Right lobe of liver (tissue), 6 donors: Measurements from ENCODE around the gene KMT2E. TPM values are rescaled to one million over a fixed set of nuclear protein-coding genes. Genes with fewer than 3 reads are reported as not detected.

ENCODE experiments used
- ATAC-seq, 4 donors: fragments of 200-7000 bp; cut with Tn5 transposase; one replicate each; pipeline ENCODE4 v1.9.1; 2020; ENCODE audit warnings: mild to moderate bottlenecking in 4 of 4, moderate library complexity in 4 of 4
- DNase-seq, 3 donors: peaks; one replicate each; pipeline ENCODE4 v3.0.0-alpha.2; 2020
- H3K27ac ChIP-seq, 3 donors: fragments of 200-600 bp; one replicate each; pipeline ENCODE4 v1.8.0; 2022
- H3K27me3 ChIP-seq, 2 donors: fragments of 200-600 bp; one replicate each; pipeline ENCODE4 v1.8.0; 2022
- H3K36me3 ChIP-seq, 4 donors: fragments of 200-600 bp; sonication (generic) in 1 of 4; one replicate each; pipeline versions ENCODE4 v1.5.1 to v1.8.0; 2017 to 2022; ENCODE audit warnings: control low read depth in 1 of 4
- H3K4me1 ChIP-seq, 4 donors: fragments of 200-600 bp; sonication (generic) in 1 of 4; one replicate each; pipeline versions ENCODE4 v1.5.1 to v1.8.0; 2017 to 2022; ENCODE audit warnings: control low read depth in 1 of 4
- H3K4me3 ChIP-seq, 3 donors: fragments of 200-600 bp; one replicate each; pipeline ENCODE4 v1.8.0; 2022
- H3K9me3 ChIP-seq, 4 donors: fragments of 200-600 bp; sonication (generic) in 1 of 4; one replicate each; pipeline versions ENCODE4 v1.5.1 to v1.8.0; 2017 to 2022; ENCODE audit warnings: control low read depth in 1 of 4
- CTCF ChIP-seq, 4 donors: fragments of 200-600 bp in 3 of 4; fragments of 450-650 bp in 1 of 4; IDR thresholded peaks; one replicate each; pipeline versions ENCODE4 v1.5.1 to v1.8.0; 2016 to 2022; ENCODE audit warnings: antibody characterized with exemption in 4 of 4, mild to moderate bottlenecking in 2 of 4
- POLR2A ChIP-seq: fragments of 450-650 bp; IDR thresholded peaks from one replicate; pipeline ENCODE4 v1.6.1; 2017; ENCODE audit warnings: antibody characterized with exemption, mild to moderate bottlenecking
- WGBS: methylation state at CpG from one replicate; pipeline ENCODE4 v1.1.6; 2018; ENCODE audit warnings: low coverage, low lambda C conversion rate; ENCODE audit not compliant: insufficient coverage; ENCODE audit errors: missing lambda C conversion rate; 5-methylcytosine and 5-hydroxymethylcytosine counted together
- intact Hi-C, 2 donors: fragments of 100-400 bp; cut with DNase I; formaldehyde crosslinking; loops; one replicate each; pipeline versions ENCODE4 v1.11.2 to v1.14.1; 2022
- total RNA-seq, 6 experiments: library from RNA; depleted of rRNA in 2 of 6; stranded (reverse); fragments of >200 nt in 2 of 6; fragmentation: NEBNext Ultra II Directional in 3 of 6; extraction: Animal tissue kit (Norgen Biotek cat#: 25700) in 3 of 6; gene quantifications; one replicate each; pipeline versions ENCODE4 v1.1.0 to v1.2.4, GENCODE V29; 2016 to 2023
- donor health status: DM: no; HTN: yes; CAD: no.
- donor health status: DM: no; HTN: no; CAD: no.
- donor health status: DM: no; HTN: no; CAD: no.
- donor health status: DM: no; HTN: yes; CAD: no.
- donor health status: DM: no; HTN: yes; CAD: no.

KMT2E gene
- total RNA-seq, 6 experiments from 2014 or later: 21.6 to 31.6 (median 25.3) TPM

- H3K9me3 ChIP-seq: no peaks in the 10 kb centered on the region
- no peaks in the 10 kb centered on the region for H3K36me3 ChIP-seq
- H3K4me1 ChIP-seq: peaks cover 0 to 6% (median 0%) of the 10 kb centered on the region in 4 donors
- ATAC-seq (no peak), DNase-seq (no peak)
- H3K27me3 ChIP-seq: no peaks in the 10 kb centered on the region
- whole genome bisulfite sequencing: 82% methylated on average over 1 of the region's 1 CpG
- intact Hi-C loops: no loop called here
- H3K4me3 ChIP-seq: no peak overlapping the region
- no peak overlapping the region for H3K27ac ChIP-seq
- TF ChIP-seq POLR2A (no peak), CTCF (IDR thresholded peaks at IDR 0.05) (no peak)
Measured at GRCh38 chr7:105055621-105056020, 41.6 kb downstream of the KMT2E start.

GRCh38 chr7:105057472-105057871 is 43.5 kb downstream of the KMT2E start:
- Histone ChIP-seq H3K27me3 (no peaks in the 10 kb centered on the region), H3K9me3 (no peaks in the 10 kb centered on the region), H3K36me3 (no peaks in the 10 kb centered on the region), H3K4me3 (no peak overlapping the region), H3K27ac (no peak overlapping the region), H3K4me1 (peaks cover 0 to 6% (median 0%) of the 10 kb centered on the region in 4 donors)
- ATAC-seq (no peak), DNase-seq (no peak)
- WGBS: 100% methylated on average over 4 of the region's 4 CpGs
- intact Hi-C loops: no loop called here
- TF ChIP-seq CTCF (IDR thresholded peaks at IDR 0.05) (no peak), POLR2A (no peak)

- intact Hi-C loops: no loop called here
- TF ChIP-seq CTCF (IDR thresholded peaks at IDR 0.05): no peak
- TF ChIP-seq POLR2A: no peak
- Histone ChIP-seq H3K27me3 (no peaks in the 10 kb centered on the region), H3K36me3 (peaks cover 0 to 14% (median 5%) of the 10 kb centered on the region in 4 donors), H3K4me3 (no peak overlapping the region), H3K27ac (no peak overlapping the region), H3K9me3 (no peaks in the 10 kb centered on the region), H3K4me1 (peaks cover 0 to 2% (median 0%) of the 10 kb centered on the region in 4 donors)
- DNase-seq: no peak
- no peak for ATAC-seq
- 90% methylated on average over 2 of the region's 4 CpGs for WGBS
Measured at GRCh38 chr7:105060437-105060836, 46.4 kb downstream of the KMT2E start.

GRCh38 chr7:105060923-105061322 is 46.9 kb downstream of the KMT2E start:
- Histone ChIP-seq H3K9me3 (no peaks in the 10 kb centered on the region), H3K27ac (no peak overlapping the region), H3K4me1 (no peaks in the 10 kb centered on the region), H3K27me3 (no peaks in the 10 kb centered on the region), H3K4me3 (no peak overlapping the region), H3K36me3 (peaks cover 0 to 15% (median 5%) of the 10 kb centered on the region in 4 donors)
- DNase-seq (no peak), ATAC-seq (no peak)
- intact Hi-C loops: no loop called here
- WGBS: 61% methylated on average over 3 of the region's 3 CpGs
- TF ChIP-seq POLR2A (no peak), CTCF (IDR thresholded peaks at IDR 0.05) (no peak)

GRCh38 chr7:105065104-105065503 is 51.1 kb downstream of the KMT2E start:
- H3K4me3 ChIP-seq: no peak overlapping the region
- H3K27ac ChIP-seq: no peak overlapping the region
- 100% methylated on average over 1 of the region's 1 CpG for WGBS
- no peak for DNase-seq
- H3K9me3 ChIP-seq: no peaks in the 10 kb centered on the region
- no peak for ATAC-seq
- H3K27me3 ChIP-seq: no peaks in the 10 kb centered on the region
- H3K36me3 ChIP-seq: peaks cover 0 to 53% (median 5%) of the 10 kb centered on the region in 4 donors
- intact Hi-C loops: no loop called here
- H3K4me1 ChIP-seq: no peaks in the 10 kb centered on the region
- TF ChIP-seq POLR2A (no peak), CTCF (IDR thresholded peaks at IDR 0.05) (no peak)
